HCEC 1CT (cell line): ENCODE results near the gene PTGES2.
"Not testable (repeated sequence)": the region's sequence is repeated elsewhere in the genome, so short reads cannot be mapped to it uniquely, and the experiment has no call there.

Experiments used
- DNase-seq: peaks from one replicate; pipeline ENCODE4 v3.0.0-alpha.2; 2017

PTGES2 gene

GRCh38 chr9:128136816-128137793, 9.6 kb upstream of the PTGES2 start:
- DNase-seq = peak; percentile 60

- DNase-seq = not testable (repeated sequence)
Measured at GRCh38 chr9:128135561-128135960, 8.0 kb upstream of the PTGES2 start.

- DNase-seq = not testable (repeated sequence)
Measured at GRCh38 chr9:128132139-128132538, 4.6 kb upstream of the PTGES2 start.

- not testable (repeated sequence) for DNase-seq
Measured at GRCh38 chr9:128131346-128131745, 3.8 kb upstream of the PTGES2 start.

- DNase-seq = not testable (repeated sequence)
Measured at GRCh38 chr9:128130651-128131050, 3.1 kb upstream of the PTGES2 start.

- DNase-seq = not testable (repeated sequence)
Measured at GRCh38 chr9:128129976-128130590, 2.6 kb upstream of the PTGES2 start.

GRCh38 chr9:128128836-128129590, 1.5 kb upstream of the PTGES2 start:
- no peak for DNase-seq

- peak; percentile 91 for DNase-seq
Measured at GRCh38 chr9:128127990-128128835, 684 bp upstream of the PTGES2 start.

GRCh38 chr9:128125580-128126354, 1.8 kb downstream of the PTGES2 start:
- DNase-seq = no peak

GRCh38 chr9:128124873-128125579, 2.5 kb downstream of the PTGES2 start:
- peak; percentile 55 for DNase-seq

- DNase-seq = no peak
Measured at GRCh38 chr9:128124451-128124850, 3.1 kb downstream of the PTGES2 start.

GRCh38 chr9:128123451-128124080, 4.0 kb downstream of the PTGES2 start:
- no peak for DNase-seq

- no peak for DNase-seq
Measured at GRCh38 chr9:128122809-128123175, 4.7 kb downstream of the PTGES2 start.

- no peak for DNase-seq
Measured at GRCh38 chr9:128121924-128122808, 5.4 kb downstream of the PTGES2 start.

- no peak for DNase-seq
Measured at GRCh38 chr9:128121466-128121810, 6.1 kb downstream of the PTGES2 start.

GRCh38 chr9:128120741-128121465, 6.6 kb downstream of the PTGES2 start:
- no peak for DNase-seq

GRCh38 chr9:128120061-128120740, 7.3 kb downstream of the PTGES2 start:
- DNase-seq = no peak
